Activated B cell treated with CpG ODN at 0.5 μM for 24 hours (primary cell): ENCODE measurements around the gene APBB2. TPM values are rescaled to one million over a fixed set of nuclear protein-coding genes. Genes with fewer than 3 reads are reported as not detected.

Source experiments
- ATAC-seq: fragments of 200-7000 bp; cut with Tn5 transposase; one replicate; pipeline ENCODE4 v1.10.0; 2021; ENCODE audit warnings: low read depth, mild to moderate bottlenecking, moderate library complexity
- CTCF ChIA-PET: fragments of 350-600 bp; sonication (Branson Sonifier 250); formaldehyde crosslinking; loops from one replicate; lab custom pipeline; 2021; ENCODE audit warnings: antibody characterized with exemption; lab: Charles Lee
- POLR2A ChIA-PET: fragments of 350-600 bp; sonication (Branson Sonifier 250); formaldehyde crosslinking; loops from one replicate; lab custom pipeline; 2021; ENCODE audit warnings: antibody characterized with exemption; lab: Charles Lee
- DNase-seq: peaks from one replicate; pipeline ENCODE4 v3.0.0; 2022
- H3K27ac Mint-ChIP-seq: one replicate; pipeline ENCODE4 v1.8.0; 2020; ENCODE audit warnings: mixed read lengths
- H3K27me3 Mint-ChIP-seq: one replicate; pipeline ENCODE4 v1.8.0; 2021; ENCODE audit warnings: mixed read lengths
- H3K36me3 Mint-ChIP-seq: one replicate; pipeline ENCODE4 v1.8.0; 2021; ENCODE audit warnings: low read depth, mixed read lengths
- H3K4me1 Mint-ChIP-seq: one replicate; pipeline ENCODE4 v1.8.0; 2021; ENCODE audit warnings: mixed read lengths
- H3K4me3 Mint-ChIP-seq: one replicate; pipeline ENCODE4 v1.8.0; 2020; ENCODE audit warnings: mild to moderate bottlenecking, mixed read lengths
- H3K9me3 Mint-ChIP-seq: one replicate; pipeline ENCODE4 v1.8.0; 2020; ENCODE audit warnings: mixed read lengths
- intact Hi-C: fragments of 100-400 bp; cut with micrococcal nuclease; formaldehyde crosslinking; loops from one replicate; pipeline ENCODE4 v1.15.1; 2024
- total RNA-seq: library from RNA; stranded (reverse); gene quantifications from 2 replicates; pipeline ENCODE4 v1.2.3, GENCODE V29; 2022
- TF ChIP-seq, protein P1 (sequence below): fragments of 200-600 bp; IDR thresholded peaks from one replicate; pipeline ENCODE4 v1.8.0; 2022; ENCODE audit warnings: antibody characterized with exemption, mild to moderate bottlenecking

The APBB2 gene
- total RNA-seq, 1 donor from 2014 or later: 3.7 TPM

DNA sequence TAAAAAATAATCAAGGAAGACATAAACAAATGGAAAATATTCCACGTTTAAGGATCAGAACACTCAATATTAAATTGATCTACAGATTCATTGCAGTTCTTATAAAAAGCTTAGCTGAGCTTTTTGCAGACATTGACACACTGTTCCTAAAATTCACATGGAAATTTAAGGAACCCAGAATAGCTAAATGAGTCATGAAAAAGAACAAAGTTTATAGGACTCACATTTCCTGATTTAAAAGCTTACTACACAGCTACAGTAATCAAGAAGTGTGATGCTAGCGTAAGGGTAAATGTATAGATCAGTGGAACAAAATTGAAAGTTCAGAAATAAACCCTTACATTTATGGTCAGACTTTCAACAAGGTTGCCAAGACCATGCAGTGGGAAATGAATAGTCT lies 431.5 kb downstream of the APBB2 start:
- Mint-ChIP-seq H3K27ac (no peak overlapping the region), H3K4me3 (no peak overlapping the region), H3K36me3 (no peaks in the 10 kb centered on the region), H3K9me3 (peaks cover 2% of the 10 kb centered on the region), H3K4me1 (no peaks in the 10 kb centered on the region), H3K27me3 (peaks cover 2% of the 10 kb centered on the region)
- DNase-seq: no peak
- intact Hi-C loops: no loop called here
- TF ChIP-seq, protein P1, sequence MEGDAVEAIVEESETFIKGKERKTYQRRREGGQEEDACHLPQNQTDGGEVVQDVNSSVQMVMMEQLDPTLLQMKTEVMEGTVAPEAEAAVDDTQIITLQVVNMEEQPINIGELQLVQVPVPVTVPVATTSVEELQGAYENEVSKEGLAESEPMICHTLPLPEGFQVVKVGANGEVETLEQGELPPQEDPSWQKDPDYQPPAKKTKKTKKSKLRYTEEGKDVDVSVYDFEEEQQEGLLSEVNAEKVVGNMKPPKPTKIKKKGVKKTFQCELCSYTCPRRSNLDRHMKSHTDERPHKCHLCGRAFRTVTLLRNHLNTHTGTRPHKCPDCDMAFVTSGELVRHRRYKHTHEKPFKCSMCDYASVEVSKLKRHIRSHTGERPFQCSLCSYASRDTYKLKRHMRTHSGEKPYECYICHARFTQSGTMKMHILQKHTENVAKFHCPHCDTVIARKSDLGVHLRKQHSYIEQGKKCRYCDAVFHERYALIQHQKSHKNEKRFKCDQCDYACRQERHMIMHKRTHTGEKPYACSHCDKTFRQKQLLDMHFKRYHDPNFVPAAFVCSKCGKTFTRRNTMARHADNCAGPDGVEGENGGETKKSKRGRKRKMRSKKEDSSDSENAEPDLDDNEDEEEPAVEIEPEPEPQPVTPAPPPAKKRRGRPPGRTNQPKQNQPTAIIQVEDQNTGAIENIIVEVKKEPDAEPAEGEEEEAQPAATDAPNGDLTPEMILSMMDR: no peak
- POLR2A ChIA-PET: no interaction called here
- no peak for ATAC-seq
- CTCF ChIA-PET: no interaction called here

DNA sequence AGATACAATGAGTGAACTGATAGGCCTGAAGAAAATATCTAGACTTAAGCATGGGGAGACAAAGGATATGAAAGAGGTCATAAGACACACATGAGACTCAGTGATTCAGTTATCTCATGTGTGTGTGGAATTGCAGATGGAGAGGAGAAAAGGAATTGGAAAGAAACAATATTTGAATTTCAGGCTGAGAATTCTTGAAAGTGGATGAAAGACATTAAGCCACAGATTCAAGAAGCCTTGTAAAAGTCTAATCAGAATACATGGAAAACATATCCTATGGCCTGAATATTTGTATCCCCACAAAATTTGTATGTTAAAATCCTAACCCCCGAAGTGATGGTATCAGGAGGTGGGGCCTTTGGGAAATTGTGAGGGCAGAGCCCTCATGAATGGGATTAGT lies 436.3 kb downstream of the APBB2 start:
- Mint-ChIP-seq H3K4me3 (no peak overlapping the region), H3K9me3 (peaks cover 7% of the 10 kb centered on the region), H3K27me3 (no peaks in the 10 kb centered on the region), H3K4me1 (peaks cover 5% of the 10 kb centered on the region), H3K27ac (no peak overlapping the region), H3K36me3 (no peaks in the 10 kb centered on the region)
- POLR2A ChIA-PET: no interaction called here
- intact Hi-C loops: no loop called here
- no peak for ATAC-seq
- TF ChIP-seq, protein P1: no peak
- CTCF ChIA-PET: no interaction called here
- DNase-seq: no peak

DNA sequence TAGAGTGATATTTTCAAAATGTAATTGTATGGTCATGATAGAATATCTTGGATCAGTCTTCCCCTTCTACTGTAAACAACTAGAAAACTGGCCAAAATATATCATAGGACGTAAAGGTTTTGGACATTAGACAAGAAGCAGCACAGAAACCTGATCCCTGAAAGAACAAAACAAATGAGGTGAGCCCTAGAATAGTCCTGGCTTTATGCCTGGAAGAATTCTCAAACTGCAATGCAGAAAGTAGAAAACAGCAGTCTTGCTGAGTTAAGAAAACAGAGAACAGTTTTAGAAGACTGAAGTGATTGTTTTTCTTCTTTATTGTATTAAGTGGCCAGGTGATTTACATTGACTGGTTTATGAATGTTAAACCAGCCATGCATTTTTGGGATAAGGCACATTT lies 445.1 kb downstream of the APBB2 start:
- TF ChIP-seq, protein P1: no peak
- no peak for DNase-seq
- ChIA-PET CTCF (no interaction called here), POLR2A (no interaction called here)
- H3K27me3 Mint-ChIP-seq: peaks cover 9% of the 10 kb centered on the region
- H3K4me3 Mint-ChIP-seq: no peak overlapping the region
- no peak for ATAC-seq
- no peaks in the 10 kb centered on the region for H3K36me3 Mint-ChIP-seq
- intact Hi-C loops: no loop called here
- peaks cover 2% of the 10 kb centered on the region for H3K4me1 Mint-ChIP-seq
- no peak overlapping the region for H3K27ac Mint-ChIP-seq
- H3K9me3 Mint-ChIP-seq: no peaks in the 10 kb centered on the region

DNA sequence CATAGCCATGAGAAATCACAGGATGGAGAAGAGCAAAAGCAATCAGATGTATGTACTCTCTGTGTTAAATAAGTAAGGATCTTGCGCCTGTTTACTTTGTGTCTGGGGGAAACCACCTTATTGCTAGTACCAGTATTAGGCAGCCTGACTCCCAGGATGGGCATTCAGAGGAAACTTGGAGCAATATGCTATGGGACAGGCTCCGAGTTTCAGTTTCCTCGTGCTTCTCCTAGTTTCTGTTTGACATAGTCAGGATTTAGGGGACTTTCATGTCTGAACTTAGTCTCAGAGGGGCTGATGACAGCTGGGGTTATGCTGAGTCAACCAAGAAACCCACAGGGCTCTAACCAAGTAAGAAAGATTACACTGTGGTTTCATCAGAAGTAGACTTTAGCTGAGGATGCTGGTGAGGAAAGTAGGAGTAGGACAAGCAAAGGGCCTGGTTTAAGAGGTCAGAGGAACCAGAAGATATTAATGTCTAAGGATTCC lies 451.1 kb downstream of the APBB2 start:
- H3K27ac Mint-ChIP-seq: no peak overlapping the region
- H3K36me3 Mint-ChIP-seq: no peaks in the 10 kb centered on the region
- ATAC-seq (peak; percentile 57), DNase-seq (no peak)
- intact Hi-C loops: no loop called here
- TF ChIP-seq, protein P1: no peak
- ChIA-PET CTCF (no interaction called here), POLR2A (no interaction called here)
- H3K27me3 Mint-ChIP-seq: no peaks in the 10 kb centered on the region
- peaks cover 3% of the 10 kb centered on the region for H3K4me1 Mint-ChIP-seq
- H3K4me3 Mint-ChIP-seq: no peak overlapping the region
- H3K9me3 Mint-ChIP-seq: no peaks in the 10 kb centered on the region

Other genes with a start within 250 kb of the APBB2 start
- gene UCHL1, start 42.4 kb upstream of the APBB2 start, total RNA-seq: 1.9 and 2.6 TPM in 2 replicates